Measurements from ENCODE around the gene OXER1.

DNA sequence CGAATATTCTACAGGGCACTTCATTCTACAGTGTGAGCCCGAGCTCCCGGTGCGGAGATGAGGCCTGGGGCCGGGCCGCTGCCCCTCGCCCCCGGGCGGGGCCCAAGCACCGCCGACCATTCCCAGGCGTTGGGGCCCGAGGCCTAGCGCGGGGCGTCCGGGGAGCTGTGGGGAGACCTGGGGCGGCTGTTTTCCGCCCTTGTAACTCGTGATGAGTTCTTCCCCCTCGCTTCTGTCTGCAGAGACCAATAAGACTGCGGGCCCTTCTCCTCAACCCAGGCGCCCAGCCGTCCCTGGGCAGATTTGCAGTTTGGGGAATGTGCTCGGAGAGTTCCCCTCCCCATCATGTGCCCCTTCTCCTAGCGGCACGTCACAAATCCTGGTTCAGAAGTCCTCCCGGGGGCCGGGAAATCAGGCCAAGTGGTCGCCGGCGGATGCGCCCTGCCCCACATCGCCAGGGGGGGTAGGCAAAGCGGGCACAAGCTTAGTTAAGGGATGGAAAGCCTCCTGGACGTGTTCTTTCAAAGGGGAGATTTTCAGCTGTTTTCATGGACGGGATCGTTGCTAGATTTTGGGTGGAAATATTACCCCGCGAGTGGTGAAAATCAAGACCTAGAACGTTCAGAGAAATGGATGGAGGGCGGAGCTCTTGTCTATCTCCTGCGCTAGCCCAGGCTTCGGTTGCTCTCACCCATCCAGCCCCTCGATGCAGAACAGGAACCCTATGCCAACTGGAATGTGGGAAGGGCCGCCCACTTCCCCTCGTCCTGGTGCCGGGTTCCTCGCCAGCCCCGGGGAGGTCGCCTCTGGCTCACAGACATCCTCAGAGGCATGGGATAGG lies 47.3 kb upstream of the OXER1 start:
- no peak for TF ChIP-seq ZBTB1 (tag by site-specific recombination; IDR thresholded peaks at IDR 0.05)
- no peak for TF ChIP-seq TCF7L2 (IDR thresholded peaks at IDR 0.05; ENCODE audit: borderline replicate concordance, low read depth, low read length)
- TF ChIP-seq, protein P1, sequence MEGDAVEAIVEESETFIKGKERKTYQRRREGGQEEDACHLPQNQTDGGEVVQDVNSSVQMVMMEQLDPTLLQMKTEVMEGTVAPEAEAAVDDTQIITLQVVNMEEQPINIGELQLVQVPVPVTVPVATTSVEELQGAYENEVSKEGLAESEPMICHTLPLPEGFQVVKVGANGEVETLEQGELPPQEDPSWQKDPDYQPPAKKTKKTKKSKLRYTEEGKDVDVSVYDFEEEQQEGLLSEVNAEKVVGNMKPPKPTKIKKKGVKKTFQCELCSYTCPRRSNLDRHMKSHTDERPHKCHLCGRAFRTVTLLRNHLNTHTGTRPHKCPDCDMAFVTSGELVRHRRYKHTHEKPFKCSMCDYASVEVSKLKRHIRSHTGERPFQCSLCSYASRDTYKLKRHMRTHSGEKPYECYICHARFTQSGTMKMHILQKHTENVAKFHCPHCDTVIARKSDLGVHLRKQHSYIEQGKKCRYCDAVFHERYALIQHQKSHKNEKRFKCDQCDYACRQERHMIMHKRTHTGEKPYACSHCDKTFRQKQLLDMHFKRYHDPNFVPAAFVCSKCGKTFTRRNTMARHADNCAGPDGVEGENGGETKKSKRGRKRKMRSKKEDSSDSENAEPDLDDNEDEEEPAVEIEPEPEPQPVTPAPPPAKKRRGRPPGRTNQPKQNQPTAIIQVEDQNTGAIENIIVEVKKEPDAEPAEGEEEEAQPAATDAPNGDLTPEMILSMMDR (tag by site-specific recombination; IDR thresholded peaks at IDR 0.05): no peak
- no peak for TF ChIP-seq ZNF561 (tag by site-specific recombination; IDR thresholded peaks at IDR 0.05; ENCODE audit: borderline replicate concordance)
- no peak for TF ChIP-seq HOXC10 (CRISPR knock-in tag; IDR thresholded peaks at IDR 0.05)
- TF ChIP-seq ZFP41 (tag by site-specific recombination; IDR thresholded peaks at IDR 0.05; ENCODE audit: borderline replicate concordance): no peak

Measured in HEK293 (cell line).